ENCODE results near the gene TPPP.

- TF ChIP-seq EZH2 (IDR thresholded peaks at IDR 0.05; ENCODE audit: borderline replicate concordance, insufficient read depth, low read depth, low read length, poor library complexity, severe bottlenecking) = no peak
- TF ChIP-seq CTCF (IDR thresholded peaks at IDR 0.05) = no peak
Measured at GRCh38 chr5:665541-665955, 27.6 kb downstream of the TPPP start.

Measured in B cell (primary cell).